Muscle layer of duodenum (tissue), 2 donors: ENCODE data around the gene SERPINB5.

Source experiments
- H3K27ac ChIP-seq: one replicate; pipeline ENCODE4 v1.7.0; 2013; ENCODE audit warnings: mild to moderate bottlenecking, low read length
- H3K27me3 ChIP-seq: one replicate; pipeline ENCODE4 v1.7.0; 2013; ENCODE audit warnings: low read depth, mild to moderate bottlenecking, control low read depth, low read length
- H3K36me3 ChIP-seq, 2 donors: one replicate each; pipeline ENCODE4 v1.7.0; 2013; ENCODE audit warnings: low read length in 2 of 2, control low read depth in 1 of 2, mild to moderate bottlenecking in 1 of 2; ENCODE audit not compliant: insufficient read depth in 2 of 2, control insufficient read depth in 1 of 2
- H3K4me1 ChIP-seq, 2 donors: one replicate each; pipeline ENCODE4 v1.7.0; 2013; ENCODE audit warnings: low read length in 2 of 2, mild to moderate bottlenecking in 2 of 2, control low read depth in 1 of 2, moderate library complexity in 1 of 2; ENCODE audit not compliant: insufficient read depth in 2 of 2, control insufficient read depth in 1 of 2
- H3K4me3 ChIP-seq, 2 donors: one replicate each; pipeline ENCODE4 v1.7.0; 2013; ENCODE audit warnings: low read length in 2 of 2, low read depth in 1 of 2, mild to moderate bottlenecking in 1 of 2
- H3K9me3 ChIP-seq, 2 donors: one replicate each; pipeline ENCODE4 v1.7.0; 2013; ENCODE audit warnings: low read length in 2 of 2, control low read depth in 1 of 2, mild to moderate bottlenecking in 1 of 2; ENCODE audit not compliant: control insufficient read depth in 1 of 2
- donor health status: healthy.

SERPINB5 gene

DNA sequence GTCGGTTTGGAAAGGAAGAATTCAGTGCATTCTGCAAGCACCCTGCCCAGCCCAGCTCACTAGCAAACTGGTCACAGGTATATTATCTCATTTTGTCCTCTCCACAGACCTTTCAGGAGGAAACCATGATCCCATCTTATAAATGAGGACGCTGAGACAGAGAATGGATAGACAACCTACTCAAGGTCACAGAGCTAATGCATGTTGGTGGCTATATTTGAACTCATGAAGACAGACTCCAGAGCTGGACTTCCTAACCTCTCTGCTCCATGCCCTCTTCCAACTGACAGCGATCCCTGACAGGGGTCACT, 29.5 kb downstream of the SERPINB5 start:
- Histone ChIP-seq H3K27ac (no peak overlapping the region), H3K36me3 (no peaks in the 10 kb centered on the region), H3K4me3 (no peak overlapping the region), H3K27me3 (no peaks in the 10 kb centered on the region), H3K4me1 (no peaks in the 10 kb centered on the region), H3K9me3 (no peaks in the 10 kb centered on the region)

DNA sequence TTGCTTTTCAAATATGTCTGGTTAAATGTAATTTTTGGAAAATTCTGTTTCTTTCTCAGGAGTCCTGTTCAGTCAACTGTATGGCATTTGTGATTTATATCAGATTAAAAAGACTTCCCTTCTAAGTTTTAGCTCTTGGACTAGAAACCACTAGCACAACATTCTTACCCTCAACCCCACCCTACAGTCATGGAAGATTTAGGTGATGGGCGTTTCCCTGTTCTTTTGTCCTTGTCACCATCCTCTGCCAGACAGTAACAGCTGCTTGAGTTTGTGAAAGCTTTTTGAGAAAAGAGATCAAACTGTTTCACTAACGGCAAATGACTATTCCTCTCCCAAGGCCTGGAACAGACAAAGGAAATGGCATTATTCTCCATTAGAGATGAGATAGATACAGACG, 31.8 kb downstream of the SERPINB5 start:
- Histone ChIP-seq H3K9me3 (no peaks in the 10 kb centered on the region), H3K36me3 (no peaks in the 10 kb centered on the region), H3K4me3 (no peak overlapping the region), H3K27ac (no peak overlapping the region), H3K4me1 (peaks cover 0 to 3% of the 10 kb centered on the region in 2 donors), H3K27me3 (no peaks in the 10 kb centered on the region)

DNA sequence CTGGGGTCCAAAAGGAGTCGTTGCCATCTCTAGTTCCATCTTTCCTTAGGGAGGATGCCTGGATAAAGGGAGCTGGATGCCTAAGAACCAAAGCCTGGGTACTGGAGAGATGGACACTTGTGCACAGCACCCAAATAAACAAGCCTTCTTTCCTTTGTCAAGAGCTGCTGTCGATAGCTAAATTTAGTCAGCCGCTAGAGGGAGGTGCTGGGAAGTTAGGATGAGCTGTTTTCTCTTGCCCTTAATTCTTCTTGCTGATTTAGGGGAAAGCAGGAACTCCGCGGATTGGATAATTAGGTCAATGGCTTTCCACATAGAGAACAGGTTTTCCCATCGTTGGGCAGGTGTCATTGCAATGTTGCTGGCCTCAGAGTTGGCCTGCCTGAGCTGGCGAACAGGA, 34.5 kb downstream of the SERPINB5 start:
- Histone ChIP-seq H3K27me3 (no peaks in the 10 kb centered on the region), H3K9me3 (no peaks in the 10 kb centered on the region), H3K36me3 (no peaks in the 10 kb centered on the region), H3K4me1 (peaks cover 0 to 3% of the 10 kb centered on the region in 2 donors), H3K27ac (no peak overlapping the region), H3K4me3 (no peak overlapping the region)

DNA sequence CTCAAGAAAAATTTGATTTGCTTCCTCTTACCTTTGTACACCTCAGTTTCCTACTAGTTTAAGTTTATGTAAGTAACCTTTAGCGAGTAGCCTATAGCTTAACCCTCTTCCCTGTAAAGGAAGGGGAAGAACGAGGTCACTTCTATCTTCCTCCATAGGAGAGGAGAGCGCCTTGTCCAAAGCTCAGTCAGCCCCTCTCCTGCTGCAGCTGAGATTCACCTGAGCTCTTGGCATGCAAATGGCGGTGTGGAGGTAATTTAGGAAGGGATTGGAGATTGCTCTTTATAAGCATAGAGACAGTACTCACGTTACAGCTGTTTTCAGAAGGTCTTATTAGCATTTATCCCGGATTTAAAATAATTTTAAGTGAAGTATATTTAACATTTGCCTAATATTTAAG, 37.6 kb downstream of the SERPINB5 start:
- Histone ChIP-seq H3K4me1 (peaks cover 0 to 3% of the 10 kb centered on the region in 2 donors), H3K36me3 (no peaks in the 10 kb centered on the region)

DNA sequence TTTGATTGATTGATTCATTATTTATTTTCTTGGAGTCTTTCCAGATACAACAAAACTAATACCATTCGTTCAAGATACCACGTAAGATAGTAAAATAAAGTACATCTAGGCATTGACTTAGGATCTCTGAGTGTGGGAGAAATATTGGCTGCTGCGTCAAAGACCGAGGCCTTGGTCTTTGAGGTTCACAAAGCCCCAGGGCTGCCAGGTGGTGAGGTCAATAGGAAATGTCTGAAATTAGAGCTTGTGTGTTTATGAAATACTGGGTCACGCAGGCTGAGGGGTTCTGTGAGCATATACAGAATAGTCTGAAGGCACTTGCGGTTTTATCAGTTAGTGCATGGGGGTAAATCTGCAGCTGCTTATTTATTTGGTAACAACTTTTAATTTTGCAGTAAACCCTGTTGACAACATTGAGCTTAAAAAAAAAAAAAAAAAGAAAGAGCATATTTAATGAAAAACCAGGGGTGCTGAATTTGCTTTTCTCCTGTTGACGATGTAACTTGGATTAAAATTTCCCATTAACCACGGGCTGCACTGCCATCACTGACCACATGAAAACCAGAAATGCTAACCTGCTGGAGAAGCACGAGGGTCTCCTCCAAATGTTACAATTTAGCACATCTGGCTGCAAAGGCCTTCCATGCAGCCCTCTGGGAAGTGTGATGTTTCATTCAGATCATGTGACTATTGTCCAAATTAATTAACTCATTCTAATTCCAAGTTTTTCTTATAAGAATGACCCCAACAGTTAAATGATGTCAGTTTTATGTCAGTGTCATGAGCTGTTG, 38.3 kb downstream of the SERPINB5 start:
- H3K9me3 ChIP-seq: no peaks in the 10 kb centered on the region

More for the DNA sequence above, 37.6 kb downstream of the SERPINB5 start:
- no peak overlapping the region for H3K4me3 ChIP-seq
- H3K27me3 ChIP-seq: no peaks in the 10 kb centered on the region
- no peak overlapping the region for H3K27ac ChIP-seq
- no peaks in the 10 kb centered on the region for H3K9me3 ChIP-seq

DNA sequence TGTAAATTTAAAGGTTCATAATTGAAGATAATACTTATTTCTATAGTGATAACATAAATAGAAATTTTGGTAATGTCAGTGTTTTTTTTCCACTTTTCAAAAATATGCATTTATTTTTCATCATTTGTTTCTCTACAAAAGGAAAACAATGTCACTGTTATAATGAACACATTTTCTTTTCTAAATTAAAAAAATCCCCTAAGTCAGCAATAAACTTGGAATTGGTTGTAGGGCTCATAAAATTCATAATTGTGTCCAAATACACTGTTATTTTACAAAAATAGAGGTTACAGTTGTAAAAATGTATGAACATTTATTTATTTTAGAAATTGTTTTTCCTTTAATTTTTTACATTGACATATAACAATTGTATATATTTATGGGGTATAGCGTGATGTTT, 39.0 kb downstream of the SERPINB5 start:
- Histone ChIP-seq H3K27ac (no peak overlapping the region), H3K9me3 (no peaks in the 10 kb centered on the region), H3K4me3 (no peak overlapping the region), H3K36me3 (no peaks in the 10 kb centered on the region), H3K4me1 (peaks cover 0 to 3% of the 10 kb centered on the region in 2 donors), H3K27me3 (no peaks in the 10 kb centered on the region)

More for the DNA sequence above, 38.3 kb downstream of the SERPINB5 start:
- Histone ChIP-seq H3K4me3 (no peak overlapping the region), H3K36me3 (no peaks in the 10 kb centered on the region), H3K27ac (no peak overlapping the region), H3K27me3 (no peaks in the 10 kb centered on the region), H3K4me1 (peaks cover 0 to 3% of the 10 kb centered on the region in 2 donors)

DNA sequence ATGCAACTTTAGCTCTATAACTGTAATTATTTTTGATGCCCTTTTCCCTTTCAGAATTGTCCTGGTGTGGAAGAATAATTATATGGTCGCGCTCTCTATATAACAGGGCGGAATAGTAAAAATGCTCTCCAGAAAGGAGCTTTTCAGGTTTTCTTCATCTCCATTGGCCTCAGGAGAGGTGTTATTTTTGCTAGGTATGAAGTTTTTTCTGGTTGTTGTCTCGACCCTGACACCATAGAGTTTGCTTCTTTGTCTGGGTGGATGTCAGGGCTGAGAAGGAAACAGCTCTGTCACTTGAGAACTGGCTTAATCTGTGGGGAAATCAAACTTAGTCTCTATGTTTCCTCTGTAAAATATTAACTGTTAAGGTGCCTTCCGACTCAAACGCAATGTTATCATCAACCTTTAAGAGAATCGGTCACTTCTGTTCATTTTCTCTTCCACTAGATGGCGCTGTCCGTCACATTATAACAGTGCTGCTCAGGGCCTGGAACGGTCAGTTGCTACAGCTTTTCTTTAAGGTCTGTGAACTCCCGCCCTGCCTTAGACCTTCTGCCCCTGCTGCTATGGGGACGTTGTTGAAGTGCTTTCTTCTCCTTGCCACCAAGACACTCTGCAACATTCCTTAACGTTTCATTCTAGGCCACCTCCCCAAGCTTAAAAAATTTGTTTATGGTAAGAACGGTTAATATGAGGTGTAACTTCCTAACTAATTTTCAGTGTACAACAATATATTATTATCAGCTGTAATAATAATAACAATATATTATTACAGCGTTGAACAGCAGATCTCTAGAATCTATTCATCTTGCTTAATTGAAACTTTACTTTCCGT, 41.6 kb downstream of the SERPINB5 start:
- Histone ChIP-seq H3K27ac (no peak overlapping the region), H3K9me3 (no peaks in the 10 kb centered on the region), H3K4me1 (no peaks in the 10 kb centered on the region), H3K27me3 (no peaks in the 10 kb centered on the region), H3K36me3 (no peaks in the 10 kb centered on the region), H3K4me3 (no peak overlapping the region)

DNA sequence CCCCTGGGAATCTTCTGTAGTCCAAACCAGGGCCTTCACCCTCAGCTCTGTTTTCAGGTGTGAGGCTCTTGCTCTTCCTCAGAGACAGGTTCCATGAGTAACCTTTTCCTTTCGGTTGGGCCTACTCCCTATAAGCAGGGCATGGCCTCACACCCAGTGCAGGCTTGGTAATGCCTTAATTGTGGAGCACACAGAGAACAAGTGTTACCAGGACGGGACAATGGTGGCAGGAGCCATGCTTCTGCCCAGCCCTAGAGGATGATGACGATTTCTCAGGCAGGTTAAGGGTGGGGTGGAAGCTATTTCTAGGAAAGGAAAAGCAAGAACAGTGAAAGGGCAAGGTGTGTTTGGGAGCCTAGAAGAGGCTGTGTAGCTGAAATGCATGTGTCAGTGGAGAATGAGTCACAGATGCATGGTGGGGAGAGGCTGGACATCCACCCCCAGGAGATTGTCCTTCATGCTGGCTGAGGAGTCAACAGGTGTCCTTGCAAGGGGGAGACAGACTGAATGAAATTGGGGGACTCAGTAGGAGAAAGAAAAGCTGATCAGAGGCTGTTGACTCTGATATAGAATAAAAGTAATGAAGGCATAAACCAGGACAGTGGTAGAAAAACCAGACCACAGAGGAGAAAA, 43.4 kb downstream of the SERPINB5 start:
- no peaks in the 10 kb centered on the region for H3K9me3 ChIP-seq
- no peaks in the 10 kb centered on the region for H3K27me3 ChIP-seq
- H3K4me3 ChIP-seq: no peak overlapping the region
- no peaks in the 10 kb centered on the region for H3K36me3 ChIP-seq
- H3K27ac ChIP-seq: no peak overlapping the region
- H3K4me1 ChIP-seq: no peaks in the 10 kb centered on the region

DNA sequence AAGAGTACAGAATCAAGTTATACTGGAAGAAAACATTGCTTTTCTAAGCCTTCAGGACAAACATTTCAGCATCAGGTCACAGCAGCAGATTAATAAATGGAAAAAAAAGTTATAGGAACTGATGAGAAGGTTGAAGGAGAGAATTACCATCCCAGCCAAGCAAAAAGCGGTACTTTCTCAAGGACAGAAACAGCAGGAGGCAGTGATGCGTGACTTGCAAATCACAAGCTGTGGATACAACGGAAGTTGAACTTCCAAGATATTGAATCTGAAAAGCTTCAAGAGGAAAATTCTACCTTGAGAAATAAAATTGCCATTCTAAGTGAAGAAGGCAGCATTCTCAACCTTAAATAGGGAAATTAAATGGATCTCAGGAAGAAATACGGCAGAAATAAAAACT, 46.9 kb downstream of the SERPINB5 start:
- no peaks in the 10 kb centered on the region for H3K36me3 ChIP-seq
- no peak overlapping the region for H3K4me3 ChIP-seq
- no peaks in the 10 kb centered on the region for H3K4me1 ChIP-seq
- no peak overlapping the region for H3K27ac ChIP-seq
- H3K27me3 ChIP-seq: no peaks in the 10 kb centered on the region
- H3K9me3 ChIP-seq: no peaks in the 10 kb centered on the region

DNA sequence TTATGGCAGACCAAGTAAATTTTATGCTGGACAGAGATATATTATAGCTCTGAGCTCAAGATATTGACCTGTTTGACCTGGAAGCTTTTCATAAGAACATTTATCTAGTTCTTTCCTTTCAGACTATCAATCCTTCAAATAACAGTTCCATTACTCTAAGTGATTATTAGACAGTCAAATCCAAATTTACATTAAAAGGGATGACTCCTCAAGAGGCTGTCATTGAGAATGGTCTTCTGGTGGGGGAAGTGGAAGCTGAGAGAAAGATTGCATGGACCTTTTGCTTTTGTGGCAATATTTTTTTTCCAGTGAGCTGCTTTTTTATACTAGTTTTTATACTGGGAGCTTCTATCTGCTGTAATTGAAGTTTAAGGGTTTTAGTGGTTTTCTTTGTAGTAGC, 50.5 kb downstream of the SERPINB5 start:
- Histone ChIP-seq H3K27me3 (no peaks in the 10 kb centered on the region), H3K27ac (no peak overlapping the region), H3K4me1 (no peaks in the 10 kb centered on the region), H3K36me3 (no peaks in the 10 kb centered on the region), H3K4me3 (no peak overlapping the region), H3K9me3 (no peaks in the 10 kb centered on the region)

DNA sequence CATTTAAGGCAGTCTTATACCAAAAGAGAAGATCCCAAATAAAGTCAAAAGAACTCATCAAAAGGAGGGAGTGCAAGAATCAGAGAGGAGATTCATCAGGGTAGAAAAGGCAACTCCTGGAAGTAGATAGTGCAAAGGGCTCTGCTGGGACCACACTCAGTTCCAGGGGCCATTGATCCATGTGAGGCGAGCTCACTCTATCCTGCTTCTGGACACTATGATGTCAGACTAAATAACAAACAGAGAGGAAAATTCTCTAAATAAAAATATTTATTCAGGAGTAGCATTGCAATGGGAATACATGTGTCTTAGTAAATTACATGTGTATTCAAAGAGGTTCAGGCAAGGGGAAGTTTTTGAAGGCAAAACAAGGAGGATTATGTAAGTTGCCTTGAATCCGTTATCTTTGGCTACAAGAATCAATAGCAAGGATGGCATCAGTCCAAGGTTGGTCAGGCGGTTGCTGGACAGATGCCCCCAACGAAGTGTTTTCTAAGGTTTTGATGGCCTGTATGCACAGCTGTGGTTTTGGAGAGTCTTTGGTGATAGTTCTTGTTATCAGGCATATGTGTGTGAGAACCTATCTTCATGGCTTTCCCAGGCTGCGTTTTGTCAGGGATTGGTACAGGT, 52.2 kb downstream of the SERPINB5 start:
- Histone ChIP-seq H3K4me1 (no peaks in the 10 kb centered on the region), H3K4me3 (no peak overlapping the region), H3K27ac (no peak overlapping the region), H3K9me3 (no peaks in the 10 kb centered on the region), H3K36me3 (no peaks in the 10 kb centered on the region), H3K27me3 (no peaks in the 10 kb centered on the region)
